ENCODE data around the gene HCST. TPM values are rescaled to one million over a fixed set of nuclear protein-coding genes. Genes with fewer than 3 reads are reported as not detected.

HCST gene
- total RNA-seq, 1 donor = 0.81 TPM

GRCh38 chr19:35940839-35941238 lies 38.5 kb downstream of the HCST start:
- TF ChIP-seq CTCF (IDR thresholded peaks at IDR 0.05; ENCODE audit: insufficient read depth, low read length) = no peak
- H3K4me3 ChIP-seq (ENCODE audit: low read depth, low read length) = no peak overlapping the region
- DNase-seq (ENCODE audit: low read depth) = no peak

GRCh38 chr19:35942235-35942634 lies 39.9 kb downstream of the HCST start:
- H3K4me3 ChIP-seq (ENCODE audit: low read depth, low read length) = no peak overlapping the region
- DNase-seq (ENCODE audit: low read depth) = no peak
- no peak for TF ChIP-seq CTCF (IDR thresholded peaks at IDR 0.05; ENCODE audit: insufficient read depth, low read length)

- no peak for DNase-seq (ENCODE audit: low read depth)
- no peak for TF ChIP-seq CTCF (IDR thresholded peaks at IDR 0.05; ENCODE audit: insufficient read depth, low read length)
- H3K4me3 ChIP-seq (ENCODE audit: low read depth, low read length) = no peak overlapping the region
These were observed 41.3 kb downstream of the HCST start for GRCh38 chr19:35943321-35944301.

- TF ChIP-seq CTCF (IDR thresholded peaks at IDR 0.05; ENCODE audit: insufficient read depth, low read length) = no peak
- DNase-seq (ENCODE audit: low read depth) = no peak
These were observed 42.2 kb downstream of the HCST start for GRCh38 chr19:35944556-35944955.

GRCh38 chr19:35945121-35945790 lies 42.9 kb downstream of the HCST start:
- DNase-seq (ENCODE audit: low read depth) = no peak
- no peak overlapping the region for H3K4me3 ChIP-seq (ENCODE audit: low read depth, low read length)
- TF ChIP-seq CTCF (IDR thresholded peaks at IDR 0.05; ENCODE audit: insufficient read depth, low read length) = no peak

More at GRCh38 chr19:35944556-35944955, 42.2 kb downstream of the HCST start:
- no peak overlapping the region for H3K4me3 ChIP-seq (ENCODE audit: low read depth, low read length)

- DNase-seq (ENCODE audit: low read depth) = no peak
- no peak overlapping the region for H3K4me3 ChIP-seq (ENCODE audit: low read depth, low read length)
- TF ChIP-seq CTCF (IDR thresholded peaks at IDR 0.05; ENCODE audit: insufficient read depth, low read length) = no peak
These were observed 43.9 kb downstream of the HCST start for GRCh38 chr19:35946203-35946602.
